Left lung (tissue), 10 donors: ENCODE measurements around the gene RBFOX2. TPM values are rescaled to one million over a fixed set of nuclear protein-coding genes. Genes with fewer than 3 reads are reported as not detected.

ENCODE experiments used
- ATAC-seq: fragments of 200-7000 bp; cut with Tn5 transposase; one replicate; pipeline ENCODE4 v1.9.1; 2020; ENCODE audit warnings: moderate library complexity
- DNase-seq, 4 donors: peaks; one replicate each; pipeline ENCODE4 v3.0.0-alpha.2; 2013 to 2020
- H3K27ac ChIP-seq, 2 donors: fragments of 200-600 bp; sonication (generic) in 1 of 2; one replicate each; pipeline versions ENCODE4 v1.5.0 to v1.8.0; 2020 to 2021
- H3K27me3 ChIP-seq, 2 donors: fragments of 200-600 bp; sonication (generic) in 1 of 2; one replicate each; pipeline versions ENCODE4 v1.5.0 to v1.8.0; 2020 to 2021
- H3K36me3 ChIP-seq, 2 donors: fragments of 200-600 bp; sonication (generic) in 1 of 2; one replicate each; pipeline versions ENCODE4 v1.5.0 to v1.8.0; 2020 to 2021
- H3K4me1 ChIP-seq, 2 donors: fragments of 200-600 bp; one replicate each; pipeline ENCODE4 v1.8.0; 2021
- H3K4me3 ChIP-seq, 2 donors: fragments of 200-600 bp; sonication (generic) in 1 of 2; one replicate each; pipeline versions ENCODE4 v1.5.0 to v1.8.0; 2020 to 2021; ENCODE audit warnings: mild to moderate bottlenecking in 1 of 2
- H3K9me3 ChIP-seq, 2 donors: fragments of 200-600 bp; sonication (generic) in 1 of 2; one replicate each; pipeline versions ENCODE4 v1.5.0 to v1.8.0; 2020 to 2021
- CTCF ChIP-seq, 2 donors: fragments of 200-600 bp; sonication (generic) in 1 of 2; IDR thresholded peaks; one replicate each; pipeline versions ENCODE4 v1.5.0 to v1.8.0; 2021; ENCODE audit warnings: antibody characterized with exemption in 2 of 2
- intact Hi-C, 2 donors: fragments of 100-400 bp; cut with DNase I; formaldehyde crosslinking; loops; one replicate each; pipeline versions ENCODE4 v1.11.2 to v1.14.2; 2022
- polyA plus RNA-seq, 6 donors: library from polyadenylated mRNA; unstranded; fragments of 120-200 nt; gene quantifications; one replicate each; pipeline ENCODE4 v1.2.1, GENCODE V29; 2013; ENCODE audit not compliant: insufficient read length in 6 of 6
- total RNA-seq, 2 donors: library from RNA; stranded (reverse); fragmentation: NEBNext Ultra II Directional; extraction: Animal tissue kit (Norgen Biotek cat#: 25700); gene quantifications; one replicate each; pipeline ENCODE4 v1.2.1, GENCODE V29; 2021
- donor health status: DM: no; HTN: yes; CAD: no.
- donor health status: DM: no; HTN: no; CAD: no.

The RBFOX2 gene
- total and polyA plus RNA-seq, 8 donors, result 63.1 to 171 (median 154) TPM

- intact Hi-C loops, result no loop called here
- no peaks in the 10 kb centered on the region for H3K36me3 ChIP-seq
- no peaks in the 10 kb centered on the region for H3K9me3 ChIP-seq
- ATAC-seq (no peak), DNase-seq (no peak)
- H3K27ac ChIP-seq, result no peak overlapping the region
- no peaks in the 10 kb centered on the region for H3K27me3 ChIP-seq
- H3K4me3 ChIP-seq, result no peak overlapping the region
- TF ChIP-seq CTCF (IDR thresholded peaks at IDR 0.05), result no peak
- H3K4me1 ChIP-seq, result no peaks in the 10 kb centered on the region
Measured at GRCh38 chr22:35688913-35689675, 339.5 kb downstream of the RBFOX2 start.

Other genes starting within 250 kb of the RBFOX2 start
- 10 to 100 TPM; 27.0 to 57.9 TPM for gene APOL3, start 131.9 kb upstream of the RBFOX2 start, total RNA-seq
- 10 to 100 TPM; 31.2 to 49.0 (median 42.0) TPM for gene APOL3, start 131.9 kb upstream of the RBFOX2 start, polyA plus RNA-seq
- gene APOL4, start 173.0 kb upstream of the RBFOX2 start, total RNA-seq, result 10 to 100 TPM in 1 of 2 donors, 1 to 10 TPM in 1; 8.5 to 12.8 TPM
- gene APOL4, start 173.0 kb upstream of the RBFOX2 start, polyA plus RNA-seq, result 10 to 100 TPM in 3 of 6 donors, 1 to 10 TPM in 3; 4.9 to 18.6 (median 10.6) TPM
- 10 to 100 TPM; 51.3 to 63.0 TPM for gene APOL2, start 210.7 kb upstream of the RBFOX2 start, total RNA-seq
- gene APOL2, start 210.7 kb upstream of the RBFOX2 start, polyA plus RNA-seq, result 10 to 100 TPM; 29.0 to 40.8 (median 31.3) TPM
- 100 to 1,000 TPM in 1 of 2 donors, 10 to 100 TPM in 1; 89.4 to 109 TPM for gene APOL1, start 224.3 kb upstream of the RBFOX2 start, total RNA-seq
- 10 to 100 TPM in 4 of 6 donors, 1 to 10 TPM in 2; 8.6 to 14.3 (median 12.4) TPM for gene APOL1, start 224.3 kb upstream of the RBFOX2 start, polyA plus RNA-seq